Common myeloid progenitor, CD34-positive (primary cell): ENCODE data around the gene TPGS1.
"Not testable (repeated sequence)": the region's sequence is repeated elsewhere in the genome, so short reads cannot be mapped to it uniquely, and the experiment has no call there.

Experiments used
- CTCF ChIA-PET: fragments of 350-600 bp; sonication (Branson Sonifier 250); formaldehyde crosslinking; loops from one replicate; lab custom pipeline; 2021; ENCODE audit warnings: antibody characterized with exemption; lab: Charles Lee
- POLR2A ChIA-PET: fragments of 350-600 bp; sonication (Branson Sonifier 250); formaldehyde crosslinking; loops from one replicate; lab custom pipeline; 2021; ENCODE audit warnings: antibody characterized with exemption; lab: Charles Lee
- DNase-seq, 3 donors: peaks; one replicate each; pipeline versions ENCODE4 v3.0.0 to v3.0.0-alpha.2; 2013
- H3K27ac ChIP-seq, 2 experiments: 1 replicate in 1 of 2; 2 replicates in 1 of 2; pipeline ENCODE4 v1.7.0; 2013; ENCODE audit warnings: inconsistent platforms in 2 of 2, low read length in 2 of 2, mild to moderate bottlenecking in 2 of 2, low read depth in 1 of 2, moderate library complexity in 1 of 2; ENCODE audit not compliant: severe bottlenecking in 2 of 2, insufficient read depth in 1 of 2, poor library complexity in 1 of 2
- H3K27me3 ChIP-seq, 5 experiments: replicated peaks in 2 of 5; 1 replicate in 3 of 5; 2 replicates in 2 of 5; pipeline versions ENCODE4 v1.6.1 to v1.7.0; 2013; ENCODE audit warnings: low read length in 4 of 5, mild to moderate bottlenecking in 2 of 5, moderate library complexity in 2 of 5, inconsistent platforms in 1 of 5; ENCODE audit not compliant: insufficient read depth in 5 of 5, control insufficient read depth in 4 of 5
- H3K36me3 ChIP-seq, 4 experiments: 1 replicate in 2 of 4; 2 replicates in 2 of 4; pipeline versions ENCODE4 v1.6.1 to v1.7.0; 2013; ENCODE audit warnings: low read length in 3 of 4, control low read depth in 1 of 4, mild to moderate bottlenecking in 1 of 4; ENCODE audit not compliant: control insufficient read depth in 4 of 4, insufficient read depth in 4 of 4
- H3K4me1 ChIP-seq, 4 experiments: 1 replicate in 3 of 4; 2 replicates in 1 of 4; pipeline versions ENCODE4 v1.6.1 to v1.7.1; 2013; ENCODE audit warnings: low read length in 3 of 4, mild to moderate bottlenecking in 3 of 4, control low read depth in 1 of 4, inconsistent platforms in 1 of 4, moderate library complexity in 1 of 4; ENCODE audit not compliant: control insufficient read depth in 4 of 4, insufficient read depth in 4 of 4; ENCODE audit errors: control extremely low read depth in 1 of 4
- H3K4me3 ChIP-seq, 7 experiments: 1 replicate in 4 of 7; 2 replicates in 3 of 7; pipeline versions ENCODE4 v1.5.1 to v1.7.0; 2013; ENCODE audit warnings: mild to moderate bottlenecking in 7 of 7, low read length in 6 of 7, moderate library complexity in 6 of 7, inconsistent platforms in 2 of 7, low read depth in 2 of 7, control low read depth in 1 of 7; ENCODE audit not compliant: insufficient read depth in 4 of 7, control insufficient read depth in 1 of 7; ENCODE audit errors: extremely low read depth in 1 of 7
- H3K9me3 ChIP-seq, 5 experiments: 1 replicate in 4 of 5; 2 replicates in 1 of 5; pipeline versions ENCODE4 v1.6.1 to v1.7.1; 2013; ENCODE audit warnings: low read length in 4 of 5, mild to moderate bottlenecking in 2 of 5, inconsistent platforms in 1 of 5, low read depth in 1 of 5, moderate library complexity in 1 of 5; ENCODE audit not compliant: control insufficient read depth in 4 of 5, insufficient read depth in 2 of 5; ENCODE audit errors: control extremely low read depth in 1 of 5
- WGBS: methylation state at CpG from one replicate; pipeline ENCODE4 v1.1.5; 2013; ENCODE audit not compliant: insufficient coverage; 5-methylcytosine and 5-hydroxymethylcytosine counted together

Gene TPGS1

DNA sequence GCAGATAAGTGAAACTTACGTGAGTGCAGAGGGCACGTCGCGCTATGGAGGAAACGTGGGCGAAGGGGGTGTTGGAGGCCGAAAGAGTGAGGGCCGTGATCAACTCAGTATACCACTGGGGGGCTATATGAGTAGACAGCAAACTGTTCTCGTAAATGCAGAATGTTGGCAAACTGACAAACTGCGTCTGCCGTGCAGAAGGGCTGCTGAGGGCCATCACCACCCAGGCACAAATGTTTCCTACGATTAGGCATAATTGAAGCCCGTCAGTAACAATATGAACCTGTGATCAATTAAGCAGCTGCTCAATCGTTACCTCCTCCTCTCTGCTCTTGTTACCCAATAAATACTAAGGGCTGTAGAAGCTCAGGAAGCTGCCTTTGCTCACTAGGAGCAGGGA is 28.3 kb upstream of the TPGS1 start:
- POLR2A ChIA-PET: no interaction called here
- no peak for DNase-seq
- Histone ChIP-seq H3K27ac (no peak overlapping the region), H3K4me1 (peaks cover 0 to 4% (median 0%) of the 10 kb centered on the region in 4 experiments), H3K27me3 (peaks cover 0 to 36% (median 2%) of the 10 kb centered on the region in 5 experiments), H3K36me3 (no peaks in the 10 kb centered on the region), H3K4me3 (no peak overlapping the region), H3K9me3 (peaks cover 0 to 8% (median 0%) of the 10 kb centered on the region in 5 experiments)
- WGBS: 62% methylated on average over 9 of the region's 14 CpGs
- CTCF ChIA-PET: no interaction called here

DNA sequence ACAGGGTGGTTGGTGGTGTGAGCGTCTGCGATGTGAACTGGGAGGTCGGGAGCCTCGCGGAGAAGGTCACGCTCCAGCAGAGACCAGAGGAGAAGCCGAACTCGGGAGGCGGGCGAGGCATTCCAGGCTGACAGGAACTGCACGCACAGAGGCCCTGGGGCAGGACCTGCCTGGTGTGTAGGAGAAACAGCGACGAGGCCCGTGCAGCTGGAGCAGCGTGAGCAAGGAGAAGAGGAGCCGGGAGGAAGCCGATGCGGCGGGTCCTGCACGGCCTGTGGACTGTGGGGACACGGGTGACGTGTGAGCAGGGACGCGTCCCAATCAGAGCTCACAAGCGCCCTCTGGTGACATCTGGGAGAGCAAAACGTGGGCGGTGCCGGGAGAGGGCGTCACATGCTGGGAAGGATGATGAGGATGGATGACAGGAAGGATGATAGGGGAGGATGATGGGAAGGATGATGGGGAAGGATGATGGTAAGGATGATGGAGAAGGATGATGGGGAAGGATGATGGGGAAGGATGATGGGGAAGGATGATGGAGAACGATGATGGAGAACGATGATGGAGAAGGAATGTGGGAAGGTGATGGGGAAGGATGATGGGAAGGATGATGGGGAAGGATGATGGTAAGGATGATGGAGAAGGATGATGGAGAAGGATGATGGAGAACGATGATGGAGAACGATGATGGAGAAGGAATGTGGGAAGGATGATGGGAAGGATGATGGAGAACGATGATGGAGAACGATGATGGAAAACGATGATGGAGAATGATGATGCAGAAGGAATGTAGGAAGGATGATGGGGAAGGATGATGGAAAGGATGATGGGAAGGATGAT is 27.1 kb upstream of the TPGS1 start:
- peaks cover 0 to 4% (median 0%) of the 10 kb centered on the region in 4 experiments for H3K4me1 ChIP-seq
- H3K36me3 ChIP-seq: no peaks in the 10 kb centered on the region
- ChIA-PET POLR2A (no interaction called here), CTCF (no interaction called here)
- peak; percentile 67 to 77 (median 76) for DNase-seq
- no peak overlapping the region for H3K27ac ChIP-seq
- H3K4me3 ChIP-seq: peak overlapping the region in 3 of 7 experiments; percentile 14 to 19 (median 19)
- WGBS: 31% methylated on average over 35 of the region's 36 CpGs
- peaks cover 0 to 33% (median 2%) of the 10 kb centered on the region in 5 experiments for H3K27me3 ChIP-seq
- peaks cover 0 to 8% (median 0%) of the 10 kb centered on the region in 5 experiments for H3K9me3 ChIP-seq

DNA sequence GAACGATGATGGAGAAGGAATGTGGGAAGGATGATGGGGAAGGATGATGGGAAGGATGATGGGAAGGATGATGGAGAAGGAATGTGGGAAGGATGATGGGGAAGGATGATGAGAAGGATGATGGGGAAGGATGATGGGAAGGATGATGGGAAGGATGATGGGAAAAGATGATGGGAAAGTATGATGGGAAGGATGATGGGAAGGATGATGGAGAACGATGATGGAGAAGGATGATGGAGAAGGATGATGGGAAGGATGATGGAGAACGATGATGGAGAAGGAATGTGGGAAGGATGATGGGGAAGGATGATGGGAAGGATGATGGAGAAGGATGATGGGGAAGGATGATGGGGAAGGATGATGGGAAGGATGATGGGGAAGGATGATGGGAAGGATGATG is 26.2 kb upstream of the TPGS1 start:
- CTCF ChIA-PET, POLR2A ChIA-PET: not testable (repeated sequence)
- 100% methylated on average over 3 of the region's 3 CpGs for WGBS

DNA sequence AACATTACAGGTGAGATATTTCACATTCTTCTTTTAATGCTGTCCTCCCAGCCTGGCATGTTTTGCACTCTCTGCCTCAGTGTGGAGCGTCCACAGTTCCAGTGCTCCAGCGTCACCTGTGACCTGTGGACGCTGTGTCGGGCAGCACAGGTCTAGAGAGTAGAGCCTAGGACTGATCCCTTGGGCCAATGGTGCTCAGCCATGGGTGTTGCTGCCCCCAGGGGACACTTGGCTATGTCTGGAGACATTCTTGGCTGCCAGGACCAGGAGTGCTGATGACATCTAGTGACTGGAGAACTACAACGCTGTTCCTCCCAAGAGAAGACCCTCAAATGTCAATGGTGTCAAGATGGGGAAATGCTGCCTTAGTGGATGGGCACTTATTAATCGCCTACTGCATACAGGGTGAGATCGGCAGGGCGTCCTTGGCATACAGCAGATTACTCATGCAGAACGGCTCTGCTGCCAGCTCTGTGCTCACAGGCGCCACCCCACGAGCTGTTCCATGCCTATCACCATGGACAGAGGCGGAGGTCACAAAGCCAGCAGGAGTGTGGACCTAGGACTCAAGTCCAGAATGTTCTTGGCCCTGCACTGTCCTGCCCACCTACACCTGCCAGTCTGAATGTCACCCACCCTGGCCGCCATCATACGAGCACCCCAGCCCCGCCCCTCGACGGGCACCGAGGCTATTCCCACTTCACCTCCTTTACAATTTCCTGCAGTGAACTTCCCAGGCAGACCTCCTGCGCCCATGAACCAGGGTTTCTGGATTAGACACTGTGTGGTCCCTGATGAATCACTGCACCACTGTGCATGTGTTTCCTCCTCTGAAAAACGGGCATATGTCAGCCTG is 24.9 kb upstream of the TPGS1 start:
- Histone ChIP-seq H3K4me1 (peaks cover 0 to 4% (median 0%) of the 10 kb centered on the region in 4 experiments), H3K36me3 (no peaks in the 10 kb centered on the region), H3K27me3 (peaks cover 0 to 41% (median 2%) of the 10 kb centered on the region in 5 experiments), H3K27ac (no peak overlapping the region), H3K4me3 (no peak overlapping the region), H3K9me3 (peaks cover 0 to 8% (median 0%) of the 10 kb centered on the region in 5 experiments)
- no peak for DNase-seq
- CTCF ChIA-PET: interaction anchor here (1.2 kb wide), 1 partner anchor 13 kb away, joined by 3 read pairs; no protein-coding TSS in a partner anchor
- WGBS: 59% methylated on average over 20 of the region's 20 CpGs
- POLR2A ChIA-PET: no interaction called here

More for the DNA sequence above, 26.2 kb upstream of the TPGS1 start:
- H3K4me1 ChIP-seq, DNase-seq, H3K4me3 ChIP-seq, H3K27ac ChIP-seq, H3K36me3 ChIP-seq, H3K9me3 ChIP-seq: not testable (repeated sequence)
- peaks cover 0 to 38% (median 2%) of the 10 kb centered on the region in 5 experiments for H3K27me3 ChIP-seq

DNA sequence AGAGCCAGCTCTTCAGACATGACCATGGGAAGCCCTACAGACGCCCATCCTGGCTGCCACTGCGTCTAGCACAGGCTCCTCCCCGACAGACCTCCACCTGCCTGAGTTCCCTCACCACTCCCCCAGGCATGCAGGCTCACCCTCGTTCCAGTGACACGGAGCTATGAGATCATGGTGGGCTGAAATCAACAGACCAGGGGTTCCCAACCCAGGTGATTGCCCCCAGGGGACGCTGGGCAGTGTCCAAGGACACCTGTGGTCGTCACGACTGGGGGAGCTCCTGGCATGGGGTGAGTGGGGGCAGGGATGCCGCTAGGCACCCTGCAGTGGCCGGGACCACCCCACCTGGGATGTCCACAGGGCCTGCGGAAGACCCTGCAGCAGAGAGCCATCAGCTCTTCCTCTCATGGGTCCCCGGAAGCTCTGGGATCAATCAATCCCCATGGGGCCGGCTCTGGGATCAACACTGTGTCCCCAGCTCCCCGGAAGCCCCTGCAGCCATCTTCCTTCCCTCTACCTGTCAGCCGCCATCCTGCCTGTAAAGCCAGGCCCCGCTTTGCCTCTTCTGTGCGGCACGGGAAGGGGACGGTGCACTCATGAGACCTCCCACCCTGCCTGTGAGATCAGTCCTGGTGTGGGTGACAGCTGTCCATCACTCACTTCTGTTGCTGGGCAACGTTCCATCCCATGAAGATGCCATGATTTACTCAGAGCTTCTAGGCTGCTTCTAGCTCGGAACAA is 23.8 kb upstream of the TPGS1 start:
- Histone ChIP-seq H3K27ac (no peak overlapping the region), H3K36me3 (no peaks in the 10 kb centered on the region), H3K27me3 (peaks cover 0 to 34% (median 0%) of the 10 kb centered on the region in 5 experiments), H3K9me3 (peaks cover 0 to 8% (median 0%) of the 10 kb centered on the region in 5 experiments), H3K4me1 (peaks cover 0 to 7% (median 3%) of the 10 kb centered on the region in 4 experiments), H3K4me3 (no peak overlapping the region)
- WGBS: 77% methylated on average over 17 of the region's 21 CpGs
- POLR2A ChIA-PET: no interaction called here
- CTCF ChIA-PET: interaction anchor here (1.2 kb wide), 2 partner anchors 12 to 27 kb away, joined by 3 to 4 read pairs; no protein-coding TSS in a partner anchor
- DNase-seq: no peak

DNA sequence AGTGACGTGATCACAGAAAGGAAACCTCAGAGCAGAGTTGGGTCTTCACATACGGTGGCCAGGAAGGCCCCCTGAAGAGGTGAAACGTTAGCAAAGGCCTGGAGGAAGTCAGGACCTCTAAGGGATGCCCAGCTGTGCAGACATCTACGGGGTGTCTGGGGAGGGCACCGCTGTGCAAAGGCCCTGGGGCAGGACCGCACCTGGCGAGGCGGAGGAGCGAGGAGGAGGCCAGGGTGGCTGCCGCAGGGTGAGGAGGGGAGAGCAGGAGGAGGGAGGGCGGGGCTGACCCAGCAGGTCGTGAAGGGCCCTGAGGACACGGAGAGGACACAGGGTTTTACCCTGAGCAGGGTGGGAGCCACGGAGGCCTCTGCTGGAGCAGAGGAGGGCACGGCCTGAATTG is 22.8 kb upstream of the TPGS1 start:
- Histone ChIP-seq H3K9me3 (peaks cover 0 to 8% (median 0%) of the 10 kb centered on the region in 5 experiments), H3K27me3 (peaks cover 0 to 28% (median 0%) of the 10 kb centered on the region in 5 experiments), H3K27ac (no peak overlapping the region), H3K36me3 (no peaks in the 10 kb centered on the region), H3K4me3 (no peak overlapping the region), H3K4me1 (peaks cover 0 to 10% (median 6%) of the 10 kb centered on the region in 4 experiments)
- ChIA-PET POLR2A (no interaction called here), CTCF (no interaction called here)
- 63% methylated on average over 9 of the region's 15 CpGs for WGBS
- DNase-seq: no peak
